Measurements from ENCODE around the gene GIN1.
"Not testable (repeated sequence)": the region's sequence is repeated elsewhere in the genome, so short reads cannot be mapped to it uniquely, and the experiment has no call there.

Gene GIN1

DNA sequence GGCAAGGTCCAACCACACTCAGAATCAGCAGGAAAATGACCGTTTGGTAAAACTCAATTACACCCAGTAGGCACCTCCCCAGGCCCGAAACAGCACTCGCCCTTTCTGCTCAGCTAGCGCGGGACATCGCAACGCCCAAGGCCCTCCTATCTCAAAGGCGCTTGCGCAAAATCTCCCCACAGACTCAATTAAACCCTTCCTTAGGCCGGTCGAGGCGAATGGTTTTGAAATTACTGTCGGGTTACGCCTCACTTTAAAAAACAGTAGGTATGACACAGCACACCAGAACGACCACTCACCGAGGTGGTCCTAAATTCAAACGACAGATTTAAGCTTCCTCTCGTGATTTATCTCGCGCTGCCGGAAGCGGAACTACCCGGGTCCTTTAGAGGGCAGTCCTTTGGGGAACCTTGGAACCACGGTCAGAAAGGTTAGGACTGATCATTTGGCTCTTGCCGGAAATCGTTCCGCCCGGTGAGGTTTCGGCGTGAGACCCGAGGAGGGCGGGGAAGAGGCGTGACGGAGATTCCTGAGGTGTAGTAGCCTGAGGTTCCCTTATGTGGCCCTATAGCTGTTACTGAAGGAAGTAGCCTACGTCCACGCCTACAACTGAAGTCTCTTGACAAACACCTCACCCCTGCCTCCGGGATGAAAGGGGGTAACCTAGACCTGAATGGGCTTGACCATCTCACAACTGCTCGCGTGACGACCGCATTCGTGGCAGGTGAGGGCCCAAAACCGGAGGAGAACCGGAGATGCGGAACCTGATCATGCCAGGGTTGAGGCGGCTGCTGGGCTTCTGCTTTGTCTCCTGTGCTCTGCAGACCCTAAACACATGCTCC is at the start of gene GIN1, which contains the start of gene PPIP5K2:
TSS of gene GIN1 (minus strand) at position 374 of the 842 bp plus-strand sequence. CDS start 11,431 bp downstream, outside the sequence.
TSS of gene PPIP5K2 (plus strand) at position 537 of the 842 bp plus-strand sequence. CDS start 9,289 bp downstream, outside the sequence.
- DNase-seq, result peak; percentile 99

- no peak for DNase-seq
These were observed 46.8 kb upstream of the GIN1 start for GRCh38 chr5:103166706-103167105.

- DNase-seq, result no peak
These were observed 31.2 kb upstream of the GIN1 start for GRCh38 chr5:103151156-103151555.

GRCh38 chr5:103148213-103148612 is 28.3 kb upstream of the GIN1 start:
- DNase-seq, result no peak

DNA sequence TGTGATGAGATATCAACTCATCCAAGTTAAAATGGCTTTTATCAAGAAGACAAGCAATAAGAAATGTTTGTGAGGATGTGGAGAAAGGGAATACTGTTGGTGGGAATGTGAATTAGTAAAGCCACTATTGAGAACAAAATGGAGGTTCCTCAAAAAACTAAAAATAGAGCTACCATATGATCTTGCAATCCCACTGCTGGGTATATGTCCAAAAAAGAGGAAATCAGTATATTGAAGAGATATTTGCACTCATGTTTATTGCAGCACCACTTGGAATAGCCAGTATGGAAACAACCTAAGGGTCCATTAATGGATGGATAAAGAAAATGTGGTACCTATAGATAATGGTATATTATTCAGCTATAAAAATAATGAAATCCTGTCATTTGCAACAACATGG is 25.3 kb upstream of the GIN1 start:
- no peak for DNase-seq

GRCh38 chr5:103142132-103142531 is 22.2 kb upstream of the GIN1 start:
- DNase-seq, result not testable (repeated sequence)

GRCh38 chr5:103139264-103139865 is 19.4 kb upstream of the GIN1 start:
- DNase-seq, result peak; percentile 93

- no peak for DNase-seq
These were observed 18.3 kb upstream of the GIN1 start for GRCh38 chr5:103138202-103138690.

DNA sequence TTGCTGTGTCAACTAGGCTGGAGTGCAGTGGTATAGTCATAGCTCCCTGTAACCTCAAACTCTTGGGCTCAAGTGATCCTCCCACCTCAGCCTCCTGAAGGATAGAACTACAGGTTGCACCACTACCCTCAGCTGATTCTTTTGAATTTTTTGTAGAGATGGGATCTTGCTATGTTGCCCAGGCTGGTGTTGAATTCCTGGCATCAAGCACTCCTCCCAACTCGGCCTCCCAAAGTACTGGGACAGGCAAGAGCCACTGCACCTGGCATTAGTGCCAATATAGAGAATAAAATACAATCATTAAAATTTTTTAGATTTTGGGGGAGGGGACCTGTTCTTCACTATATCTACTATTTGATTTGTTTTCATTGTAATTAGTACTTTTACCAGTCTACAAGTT is 15.5 kb upstream of the GIN1 start:
- DNase-seq, result no peak

DNA sequence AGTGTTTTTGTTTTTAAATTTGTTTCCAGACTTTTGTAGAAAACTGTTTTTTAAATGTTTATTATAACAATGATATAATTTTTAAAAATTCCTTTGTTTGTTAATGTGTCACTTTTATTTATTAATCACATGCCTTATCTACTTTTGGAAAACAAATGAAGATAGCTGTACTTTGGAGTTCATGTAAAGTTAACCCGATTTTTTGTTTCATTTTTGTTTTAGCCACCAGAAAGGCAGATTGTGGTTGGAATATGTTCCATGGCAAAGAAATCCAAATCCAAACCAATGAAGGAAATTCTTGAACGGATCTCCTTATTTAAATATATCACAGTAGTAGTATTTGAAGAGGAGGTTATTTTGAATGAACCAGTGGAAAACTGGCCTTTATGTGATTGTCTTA is 13.3 kb upstream of the GIN1 start:
- DNase-seq, result no peak

GRCh38 chr5:103132684-103133083 is 12.7 kb upstream of the GIN1 start:
- no peak for DNase-seq

- DNase-seq, result no peak
These were observed 8.3 kb upstream of the GIN1 start for GRCh38 chr5:103128202-103128601.

DNA sequence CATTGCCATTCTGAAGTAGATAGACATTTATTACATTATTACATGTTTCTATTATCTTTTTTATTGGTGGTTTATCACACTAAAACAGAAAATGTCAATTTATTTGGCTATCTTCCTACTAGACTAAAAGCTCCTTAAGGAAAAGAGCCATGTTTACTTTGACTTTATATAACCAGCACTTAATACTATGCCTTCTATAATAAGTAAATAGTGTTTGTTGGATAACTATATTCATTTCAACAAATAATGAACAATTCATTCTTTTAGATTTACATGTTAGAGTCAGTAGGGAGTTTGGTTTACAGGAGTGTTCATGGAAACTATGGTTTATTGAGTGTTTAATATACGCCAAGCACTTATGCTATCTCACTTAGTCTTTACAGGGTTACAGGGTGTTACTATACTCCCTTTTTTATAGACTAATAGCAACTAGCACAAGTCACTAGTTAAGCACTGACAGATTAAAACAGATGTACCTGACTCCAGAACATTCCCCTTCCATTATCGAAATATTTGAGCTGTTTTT is 7.4 kb upstream of the GIN1 start:
- DNase-seq, result no peak

DNA sequence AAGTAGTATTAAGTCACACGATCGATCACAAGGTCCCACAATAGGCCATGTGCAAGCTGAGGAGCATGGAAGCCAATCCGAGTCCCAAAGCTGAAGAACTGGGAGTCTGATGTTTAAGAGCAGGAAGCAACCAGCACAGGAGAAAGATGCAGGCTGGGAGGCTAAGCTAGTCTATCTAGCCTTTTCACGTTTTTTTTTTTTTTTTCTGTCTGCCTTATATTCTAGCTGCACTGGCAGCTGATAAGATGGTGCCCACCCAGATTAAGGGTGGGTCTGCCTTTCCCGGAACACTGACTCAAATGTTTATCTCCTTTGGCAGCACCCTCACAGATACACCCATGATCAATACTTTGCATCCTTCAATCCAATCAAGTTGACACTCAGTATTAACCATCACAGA is 6.6 kb upstream of the GIN1 start:
- peak; percentile 85 for DNase-seq

DNA sequence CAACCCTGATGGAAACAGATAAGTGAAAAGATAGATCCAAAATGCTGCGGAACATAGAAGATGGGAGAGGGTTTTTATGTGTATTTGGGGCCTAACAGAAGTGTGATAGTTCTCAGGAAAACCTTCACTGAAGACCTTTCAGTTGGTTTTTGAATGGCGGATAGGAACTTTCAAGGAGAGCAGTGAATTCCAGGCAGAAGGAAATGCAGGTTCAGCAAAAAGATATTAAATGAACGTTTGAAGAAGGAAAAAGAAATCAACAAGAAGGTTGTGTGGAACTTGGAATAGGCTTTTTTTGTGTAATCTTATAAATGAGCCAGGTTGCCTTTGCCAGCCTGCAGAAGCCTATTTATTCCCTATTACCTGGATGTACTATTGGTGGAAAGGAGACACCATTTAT is 2.3 kb upstream of the GIN1 start:
- DNase-seq, result no peak

DNA sequence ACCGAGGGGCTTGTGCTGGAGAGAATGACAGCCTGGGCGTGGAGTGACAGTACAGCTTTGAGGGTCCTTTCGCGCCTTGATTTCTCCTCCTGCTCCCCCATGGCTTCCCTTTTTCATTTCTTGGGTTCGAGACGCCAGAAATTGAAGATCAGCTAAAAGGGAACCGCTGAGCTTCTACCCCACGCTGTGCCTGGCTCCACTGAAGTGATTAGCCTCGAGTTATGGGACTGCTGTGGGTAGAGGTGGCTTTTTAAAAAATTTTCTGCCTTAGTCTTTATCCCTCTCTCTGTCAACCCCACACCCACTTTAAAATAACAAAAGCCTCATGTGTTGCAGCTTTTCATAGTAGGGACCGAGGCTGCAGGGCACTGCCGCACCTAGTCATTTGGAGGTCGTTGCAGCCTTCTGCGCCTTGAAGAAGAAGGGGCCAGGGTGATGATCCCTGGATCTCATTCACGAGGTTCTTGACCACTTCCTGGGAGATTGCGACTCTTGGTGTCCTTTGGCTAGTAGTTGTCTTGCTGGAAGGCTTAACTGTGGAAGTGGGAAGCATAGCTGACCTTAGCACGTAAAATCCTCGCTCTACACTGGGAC is 766 bp upstream of the GIN1 start:
- DNase-seq, result peak; percentile 45

DNA sequence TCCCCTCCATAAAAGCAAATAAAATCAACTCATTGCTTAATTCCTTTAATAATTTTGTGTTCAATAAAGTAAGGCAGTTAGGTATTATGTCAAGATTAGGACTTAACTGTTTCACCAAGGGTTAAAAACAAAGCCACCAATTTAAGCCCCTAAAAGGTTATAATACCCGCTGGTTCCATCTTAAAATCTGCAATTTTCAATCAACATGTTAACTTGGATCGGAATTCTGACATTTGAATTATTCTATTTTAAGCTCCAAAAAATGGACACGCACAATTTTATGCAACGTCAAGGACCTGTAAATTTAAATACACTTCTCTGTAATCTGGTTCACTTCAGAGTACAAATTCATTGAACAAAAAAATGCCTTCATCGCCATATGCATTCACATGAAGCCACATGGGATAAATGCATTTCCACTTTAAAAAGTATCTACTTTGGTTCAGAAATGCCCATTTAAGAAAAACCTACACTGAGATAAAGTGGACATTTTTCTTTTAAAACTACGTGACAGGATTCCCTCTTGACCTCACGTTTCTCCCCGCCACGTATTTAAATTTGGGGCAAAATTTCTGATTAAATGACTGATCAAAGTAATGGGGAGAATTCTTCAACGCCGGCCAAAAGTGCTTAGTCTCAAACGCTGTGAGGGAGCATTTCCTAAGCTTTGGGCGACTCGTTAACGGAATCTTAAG is 721 bp downstream of the GIN1 start:
- DNase-seq, result peak; percentile 64

DNA sequence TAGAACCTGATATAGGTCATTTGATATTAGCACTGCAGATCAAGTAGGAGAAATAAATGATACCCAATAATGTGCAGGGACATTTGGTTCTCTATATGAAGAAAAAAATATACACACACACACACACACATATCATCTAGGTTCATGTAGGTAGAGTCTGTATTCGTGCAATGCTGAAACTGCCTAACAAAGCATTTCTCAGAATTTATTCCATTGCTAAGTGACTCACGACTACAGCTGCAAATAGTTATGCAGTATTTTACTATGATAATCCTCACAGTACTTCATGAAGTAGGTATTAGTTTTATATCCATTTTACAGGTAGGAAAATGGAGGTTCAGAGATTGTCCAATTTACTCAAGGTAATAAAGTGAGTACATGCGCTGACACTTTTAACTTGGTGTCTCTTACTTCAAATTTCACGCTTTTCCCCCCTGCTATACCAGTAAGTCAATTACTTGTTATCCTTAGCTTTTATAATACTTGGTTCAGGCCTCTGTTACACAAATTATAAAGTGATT is 2.4 kb downstream of the GIN1 start:
- DNase-seq, result no peak

DNA sequence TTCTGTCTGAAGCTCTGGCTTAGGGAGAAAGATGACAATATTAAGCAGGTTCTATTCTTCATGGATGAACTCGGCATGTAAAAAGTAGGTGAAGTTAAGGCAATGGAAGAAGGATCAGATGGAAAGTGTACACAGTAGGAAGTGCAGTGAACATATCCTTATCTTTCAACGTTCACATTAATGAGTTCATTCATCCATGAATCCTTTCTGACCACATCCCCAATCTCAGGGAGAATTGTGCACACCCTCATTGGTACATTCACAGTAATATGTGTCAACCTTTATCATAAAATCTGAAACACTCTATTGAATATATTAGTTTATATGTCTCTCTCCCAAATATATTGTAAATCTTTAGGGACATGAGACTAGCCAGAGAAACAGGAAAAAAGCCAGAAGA is 5.5 kb downstream of the GIN1 start:
- no peak for DNase-seq

DNA sequence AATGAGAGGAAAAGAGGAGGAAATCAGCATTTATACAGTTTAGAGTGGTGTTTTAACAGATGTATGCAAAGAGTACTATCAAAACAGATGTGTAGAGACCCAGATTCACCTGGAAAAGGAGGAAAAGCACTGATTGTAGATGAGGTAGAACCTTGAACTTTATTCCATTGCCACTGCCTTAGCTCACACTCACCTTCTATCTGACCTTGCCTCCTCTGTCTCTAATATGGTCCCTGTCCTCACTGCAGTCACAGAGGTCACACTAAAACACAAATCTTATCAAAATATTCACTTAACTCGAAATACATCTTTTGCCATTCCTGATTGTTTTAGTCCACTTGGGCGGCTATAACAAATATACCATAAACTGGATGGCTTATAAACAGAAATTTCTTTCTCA is 7.0 kb downstream of the GIN1 start:
- DNase-seq, result no peak

DNA sequence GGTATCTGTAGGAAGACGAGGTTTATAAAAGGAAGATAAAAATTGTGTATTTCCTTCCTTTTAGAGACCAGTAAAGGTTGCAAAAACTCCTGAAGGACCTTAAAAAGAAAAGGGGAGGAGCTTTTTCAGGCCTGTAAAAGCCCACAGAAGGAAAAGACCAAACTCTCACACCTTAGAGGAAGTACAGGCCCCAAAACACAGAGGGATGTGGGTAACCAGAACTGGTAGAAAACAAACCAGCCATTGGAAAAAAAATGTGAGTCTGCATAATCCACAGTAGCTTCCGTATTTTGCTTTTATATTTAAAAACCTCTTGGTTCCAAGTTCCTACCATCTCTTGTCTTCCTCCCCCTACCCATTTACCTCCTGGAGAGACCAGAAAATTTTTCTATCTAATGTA is 8.5 kb downstream of the GIN1 start:
- peak; percentile 66 for DNase-seq

GRCh38 chr5:103110403-103110802 is 9.5 kb downstream of the GIN1 start:
- no peak for DNase-seq

DNA sequence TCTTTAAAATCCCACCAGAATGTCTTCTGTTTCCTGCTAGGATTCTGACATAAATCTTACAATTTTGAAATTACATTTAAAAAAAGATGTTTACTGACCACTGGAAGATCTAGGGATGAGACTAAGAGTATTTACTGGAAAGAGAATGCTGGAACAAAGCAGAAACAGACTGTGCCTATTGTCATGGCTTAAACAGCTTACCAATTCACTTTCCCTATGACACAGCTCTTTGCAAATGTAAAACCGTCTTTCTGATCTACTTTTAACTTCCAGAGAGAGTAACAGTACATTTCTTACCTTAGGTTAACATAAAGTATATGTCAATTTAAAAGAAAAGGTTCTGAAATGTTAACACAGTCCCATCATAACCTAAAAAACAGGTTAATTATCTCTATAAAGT is 10.7 kb downstream of the GIN1 start:
- no peak for DNase-seq

Data from hematopoietic multipotent progenitor cell treated with erythropoietin and hydrocortisone succinate and interleukin-3 and kit ligand, for 6 days (in vitro differentiated cells).